Hepatic stellate cell (primary cell): ENCODE measurements around the gene BORCS5.

ENCODE experiments used
- DNase-seq: peaks from one replicate; pipeline ENCODE4 v3.0.0; 2011; ENCODE audit warnings: low spot score

The BORCS5 gene

DNA sequence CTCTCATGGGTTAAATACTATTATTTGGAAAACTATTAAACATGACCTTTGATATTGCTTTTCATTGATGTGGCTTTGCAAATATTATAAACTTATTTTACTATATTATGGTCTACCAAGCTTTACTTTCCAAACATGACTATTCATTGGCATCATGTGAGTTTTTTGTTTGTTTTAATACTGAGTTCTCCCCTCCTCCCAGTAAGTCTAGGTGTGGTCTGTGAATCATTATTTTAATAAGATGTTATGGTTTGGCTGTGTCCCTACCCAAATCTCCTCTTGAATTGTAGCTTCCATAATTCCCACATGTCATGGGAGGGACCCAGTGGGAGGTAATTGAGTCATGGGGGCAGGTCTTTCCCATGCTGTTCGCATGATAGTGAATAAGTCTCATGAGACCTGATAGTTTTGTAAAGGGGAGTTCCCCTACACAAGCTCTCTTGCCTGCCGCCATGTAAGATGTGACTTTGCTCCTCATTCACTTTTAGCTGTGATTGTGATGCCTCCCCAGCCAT, 80.0 kb downstream of the BORCS5 start:
- DNase-seq = no peak

DNA sequence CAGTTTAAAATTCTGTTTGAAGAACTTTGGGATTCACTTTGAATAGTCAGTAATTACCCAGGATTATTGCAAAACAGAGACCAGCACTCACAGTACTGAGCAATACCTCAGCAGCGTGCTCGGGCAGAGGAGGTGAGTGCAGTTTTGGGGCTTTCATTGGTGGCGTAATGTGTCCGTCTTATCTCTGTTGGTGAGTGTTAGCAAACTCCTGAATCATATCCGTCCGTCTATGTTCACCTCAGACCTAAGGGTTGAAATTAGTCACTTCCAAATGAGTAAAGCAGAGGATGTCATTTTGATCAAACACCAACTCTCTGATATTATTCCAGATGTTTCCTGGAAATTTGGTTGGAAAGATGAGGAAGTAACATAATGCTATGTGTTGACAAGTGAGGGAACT, 82.8 kb downstream of the BORCS5 start:
- DNase-seq = no peak

DNA sequence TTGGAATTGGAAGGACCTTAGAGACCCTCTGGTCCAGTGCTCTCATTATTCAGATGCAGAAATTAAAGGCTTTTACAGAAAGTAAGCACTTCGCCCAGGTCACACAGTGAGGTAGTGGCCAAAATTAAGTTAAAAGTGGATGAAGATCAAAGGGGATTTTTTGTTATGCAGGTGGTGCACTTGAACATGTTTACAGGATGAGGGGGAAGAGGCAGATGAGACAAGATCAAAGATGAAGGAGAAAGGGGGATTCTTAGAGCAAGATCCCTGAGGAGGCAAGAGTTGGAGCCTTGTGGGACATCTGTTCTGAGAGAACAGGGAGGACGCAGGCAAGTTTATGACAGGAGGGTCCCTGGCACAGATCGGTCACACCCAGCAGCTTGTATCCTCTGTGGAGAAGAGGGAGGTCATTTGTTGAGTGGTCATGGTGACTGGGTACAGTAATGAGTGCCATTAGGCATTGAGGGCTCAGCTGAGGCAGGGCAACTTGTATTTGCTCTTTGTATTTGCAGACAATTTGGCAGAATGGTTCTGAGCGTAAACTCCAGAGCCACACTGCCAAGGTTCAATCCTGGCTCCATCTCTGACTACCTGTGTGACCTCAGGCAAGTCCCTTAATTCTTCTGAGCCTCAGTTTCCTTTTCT, 84.0 kb downstream of the BORCS5 start:
- no peak for DNase-seq

DNA sequence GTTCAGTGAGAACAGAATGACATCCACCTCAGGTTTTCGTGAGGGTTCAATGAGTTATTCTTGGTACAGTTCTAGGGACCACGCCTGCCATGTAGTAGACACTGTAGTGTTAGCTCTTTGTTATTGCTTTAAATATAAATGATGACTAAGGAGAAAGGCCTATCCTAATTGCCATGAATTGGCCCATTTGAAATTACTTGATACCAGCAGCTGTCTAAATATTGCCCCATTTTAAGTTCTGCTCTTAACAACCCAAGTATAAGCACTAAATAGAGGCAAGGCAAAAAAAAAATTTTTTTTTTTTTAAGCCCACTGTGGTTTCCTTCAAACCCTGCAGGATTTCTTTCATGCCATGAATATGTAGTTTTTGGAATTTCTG, 84.5 kb downstream of the BORCS5 start:
- DNase-seq = no peak

DNA sequence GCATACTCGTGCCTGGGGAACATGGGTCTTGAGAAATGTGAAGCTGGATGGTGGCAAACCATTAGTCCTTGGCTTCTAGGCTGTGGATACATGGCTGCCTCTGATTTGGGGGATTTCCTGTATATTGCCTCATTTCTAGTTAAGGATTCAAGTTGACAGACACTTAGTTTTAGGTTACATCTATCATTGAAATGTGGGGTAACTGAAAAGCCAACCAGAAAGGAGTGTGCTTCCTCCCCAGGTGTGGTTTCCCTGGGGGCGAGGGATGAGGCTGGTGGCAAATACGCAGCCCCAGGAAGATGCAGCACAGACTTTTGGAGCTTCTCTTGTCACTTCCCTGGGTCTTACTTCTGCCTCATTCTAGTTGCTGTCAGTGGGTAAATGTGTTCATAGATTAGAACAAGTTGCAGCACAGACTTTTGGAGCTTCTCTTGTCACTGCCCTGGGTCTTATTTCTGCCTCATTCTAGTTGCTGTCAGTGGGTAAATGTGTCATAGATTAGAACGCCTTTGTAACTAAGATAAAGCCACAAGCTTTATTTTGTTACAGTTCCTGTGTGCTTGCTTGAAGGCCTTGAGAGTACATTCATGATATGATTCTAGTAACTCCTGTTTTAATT, 85.1 kb downstream of the BORCS5 start:
- no peak for DNase-seq

DNA sequence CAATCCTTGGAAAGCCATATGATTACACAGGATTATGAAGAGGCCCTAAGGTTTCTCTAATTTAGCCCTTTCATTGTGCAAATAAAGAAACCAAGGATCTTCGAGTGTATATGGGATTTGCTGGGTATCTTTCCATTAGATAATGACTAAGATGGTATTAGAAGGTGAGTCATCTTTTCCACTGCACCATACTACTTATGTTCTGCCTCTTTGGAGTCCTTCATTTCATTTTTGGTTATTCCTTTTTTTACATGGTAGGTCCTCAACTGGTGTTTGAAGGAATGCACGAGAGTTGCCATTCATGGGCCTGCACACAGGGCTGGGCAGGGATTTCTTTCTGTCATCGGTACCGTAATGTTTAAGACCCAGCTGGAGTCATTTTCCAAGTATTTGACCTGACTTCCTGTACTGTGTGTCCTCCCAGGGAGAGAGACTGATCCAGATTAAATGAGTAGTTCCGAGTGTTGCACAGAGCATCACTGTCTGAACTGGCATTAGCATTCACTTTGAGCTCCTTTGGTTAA, 85.7 kb downstream of the BORCS5 start:
- DNase-seq = peak; percentile 48

DNA sequence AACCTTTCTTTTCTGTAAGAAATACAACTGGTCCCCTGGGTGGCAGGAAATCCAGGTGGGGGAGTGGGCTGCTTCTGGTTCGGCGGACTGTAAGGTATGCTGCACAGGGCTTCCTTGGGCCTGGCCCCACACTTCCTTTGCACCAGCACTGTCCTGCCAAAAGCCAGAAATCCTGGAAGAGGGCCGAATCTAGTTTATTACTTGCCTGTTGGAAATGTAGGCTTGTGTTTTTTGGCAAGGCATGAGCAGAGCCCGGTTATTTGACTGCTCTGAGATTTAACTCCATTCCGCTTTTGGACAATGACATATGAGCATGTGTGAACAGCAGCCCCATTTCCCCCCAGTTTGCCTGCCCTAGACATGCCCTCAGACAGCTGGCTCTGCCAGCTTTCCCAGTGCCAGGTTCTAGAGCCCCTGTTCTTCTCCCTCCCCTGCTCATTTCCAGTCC, 86.6 kb downstream of the BORCS5 start:
- DNase-seq = no peak

DNA sequence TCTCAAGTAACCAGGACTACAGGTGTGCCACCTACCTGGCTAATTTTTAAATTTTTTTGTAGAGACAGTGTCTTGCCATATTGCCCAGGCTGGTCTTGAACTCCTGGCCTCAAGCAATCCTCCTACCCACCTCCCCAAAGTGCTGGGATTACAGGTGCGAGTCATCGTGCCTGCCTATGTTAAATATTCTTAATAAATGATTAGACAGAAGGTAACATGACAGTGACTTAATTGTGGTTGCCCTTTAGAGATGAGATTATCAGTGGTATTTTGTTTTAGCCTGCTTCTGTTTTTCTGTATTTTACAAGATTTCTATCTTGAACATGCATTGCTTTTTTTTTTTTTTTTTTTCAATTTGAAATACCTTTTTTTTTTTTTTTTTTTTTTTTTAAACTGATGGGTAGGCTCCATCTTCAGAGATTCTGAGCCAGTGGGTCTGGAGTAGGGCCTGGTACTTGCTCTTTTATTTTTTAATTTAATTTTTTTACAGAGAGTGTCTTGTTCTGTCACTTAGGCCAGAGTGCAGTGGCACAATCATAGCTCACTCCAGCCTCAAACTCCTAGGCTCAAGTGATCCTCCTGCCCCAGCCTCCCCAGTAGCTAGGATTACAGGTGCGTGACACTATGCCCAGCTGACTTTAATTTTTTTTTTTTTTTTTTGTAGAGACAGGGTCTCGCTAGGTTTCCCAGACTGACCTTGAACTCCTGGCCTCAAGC, 88.4 kb downstream of the BORCS5 start:
- DNase-seq = no peak

DNA sequence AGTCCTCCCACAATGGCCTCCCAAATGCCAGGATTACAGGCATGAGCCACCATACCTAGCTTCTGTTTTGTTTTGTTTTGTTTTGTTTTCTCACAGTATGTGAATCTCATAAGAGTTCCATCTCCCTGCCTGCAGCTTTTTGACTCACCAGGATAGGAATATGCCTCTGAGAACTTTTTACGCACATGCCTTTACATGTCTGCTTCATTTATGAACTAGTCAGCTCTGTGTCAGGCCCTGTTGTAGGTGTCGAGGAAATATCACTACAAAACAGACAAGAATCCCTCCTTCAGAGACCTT, 89.0 kb downstream of the BORCS5 start:
- DNase-seq = no peak

DNA sequence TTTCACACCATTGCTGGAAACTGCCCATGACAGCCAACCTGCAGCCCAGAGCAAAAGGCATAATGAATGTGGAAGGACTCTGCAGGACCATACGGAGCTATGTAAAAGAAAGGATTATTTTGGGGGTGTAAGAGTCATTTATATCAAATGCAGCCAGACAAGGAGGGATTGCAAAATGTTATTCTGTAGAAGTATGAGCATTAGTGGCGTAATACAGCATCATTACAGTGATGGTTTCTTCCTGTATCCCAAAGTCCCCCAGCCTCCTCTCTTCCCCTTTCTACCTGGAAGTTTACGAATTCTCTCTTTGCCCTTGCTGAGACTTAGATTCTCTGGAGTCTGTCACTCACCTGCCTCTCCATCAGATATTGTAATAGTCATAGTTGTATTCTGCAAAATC, 89.9 kb downstream of the BORCS5 start:
- no peak for DNase-seq

DNA sequence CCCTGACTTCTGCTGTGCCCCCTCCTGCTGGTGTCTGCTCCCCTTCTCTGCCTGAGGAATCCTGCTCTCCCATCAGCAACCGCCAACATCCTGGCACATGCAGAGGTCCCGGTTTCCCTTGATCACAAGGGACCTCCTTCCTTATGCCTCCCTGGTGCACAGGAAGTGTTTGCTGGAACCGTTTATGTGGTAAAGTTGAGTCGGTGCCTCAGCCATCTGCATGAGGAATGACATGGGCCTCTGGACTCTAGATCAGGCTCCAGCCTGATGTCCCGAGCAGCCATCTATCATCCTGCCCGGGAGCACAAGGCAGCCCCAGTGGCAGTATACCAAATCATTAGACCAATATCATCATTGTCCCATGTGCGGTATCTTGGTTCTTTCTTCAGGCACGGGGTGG, 90.4 kb downstream of the BORCS5 start:
- DNase-seq = no peak

DNA sequence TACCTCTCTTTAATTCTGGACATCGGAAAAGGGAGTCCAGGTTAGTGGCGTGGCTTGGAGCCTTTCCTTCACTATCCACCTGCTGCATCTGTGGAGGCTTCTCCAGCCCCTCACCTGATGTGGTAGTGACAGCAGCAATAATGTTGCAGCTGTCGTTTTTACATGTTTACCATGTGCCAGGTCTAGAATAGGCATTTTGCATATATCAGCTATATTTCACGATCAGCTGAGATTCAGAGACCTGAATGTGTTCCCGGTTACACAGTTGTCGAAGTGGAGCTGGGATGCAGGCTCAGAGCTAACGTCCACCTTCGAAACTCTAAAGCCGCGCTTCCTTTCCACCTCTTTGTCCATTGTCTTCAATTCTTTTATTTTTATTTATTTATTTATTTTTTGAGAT, 91.0 kb downstream of the BORCS5 start:
- DNase-seq = no peak

DNA sequence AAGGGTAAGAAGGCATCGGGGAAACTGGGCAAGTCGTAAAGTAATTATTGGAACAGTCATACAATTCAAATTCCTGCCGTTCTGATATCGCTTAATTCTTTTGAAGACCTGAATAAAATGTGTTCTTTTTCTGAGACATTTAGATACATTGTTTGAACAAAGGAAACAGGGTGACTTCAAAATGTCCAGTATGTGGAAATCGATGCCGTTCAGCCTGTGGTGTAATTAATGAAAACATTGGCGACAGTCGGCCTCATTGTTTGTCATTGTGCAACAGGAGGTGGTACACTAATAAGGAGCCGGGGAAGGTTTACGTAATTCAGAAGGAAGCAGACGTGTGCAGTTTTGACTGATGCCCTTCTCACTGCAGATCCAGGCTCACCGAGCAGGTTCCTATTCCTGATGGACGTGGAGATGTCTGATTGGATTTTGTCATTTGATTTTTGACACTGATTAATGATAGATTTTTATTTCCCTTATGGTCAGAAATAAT, 92.7 kb downstream of the BORCS5 start:
- DNase-seq = no peak

DNA sequence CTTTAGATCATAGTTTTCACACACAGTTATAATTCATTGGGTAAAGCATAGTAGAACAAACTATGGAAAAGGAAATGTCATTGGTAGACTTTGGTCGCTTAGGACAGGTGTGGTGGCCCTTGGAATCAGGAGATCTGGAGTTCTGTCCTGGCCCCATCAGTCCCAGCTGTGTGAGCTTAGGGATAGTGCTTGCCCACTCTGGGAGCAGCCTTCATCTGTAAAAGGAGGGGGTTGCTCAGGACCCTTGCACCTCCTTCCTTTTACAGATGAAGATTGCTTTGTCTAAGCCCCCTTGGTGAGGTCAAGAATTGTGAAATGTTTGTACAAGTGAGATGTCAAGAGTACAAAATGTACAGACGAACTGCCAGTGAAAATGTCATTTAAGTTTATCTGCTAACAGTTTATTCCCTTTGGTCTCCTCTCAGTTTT, 93.2 kb downstream of the BORCS5 start:
- no peak for DNase-seq

DNA sequence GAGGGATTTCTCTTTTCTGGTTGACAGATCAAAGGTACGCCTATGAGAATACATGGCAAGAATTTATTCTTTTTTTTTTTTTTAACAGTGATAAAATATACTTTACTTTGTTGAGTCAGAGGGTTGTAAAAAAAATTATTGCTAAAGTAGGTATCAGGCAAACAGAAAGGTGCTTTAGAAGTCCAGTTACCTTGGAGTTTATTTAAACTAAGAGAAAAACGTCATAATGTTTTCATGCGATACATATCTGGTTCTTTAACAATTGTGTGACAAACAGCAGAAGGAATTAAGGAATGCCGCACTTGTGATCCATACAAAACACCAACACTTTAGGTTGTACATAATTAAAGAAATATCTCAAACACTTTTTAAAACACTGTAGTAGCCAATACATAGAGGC, 94.2 kb downstream of the BORCS5 start:
- DNase-seq = no peak

DNA sequence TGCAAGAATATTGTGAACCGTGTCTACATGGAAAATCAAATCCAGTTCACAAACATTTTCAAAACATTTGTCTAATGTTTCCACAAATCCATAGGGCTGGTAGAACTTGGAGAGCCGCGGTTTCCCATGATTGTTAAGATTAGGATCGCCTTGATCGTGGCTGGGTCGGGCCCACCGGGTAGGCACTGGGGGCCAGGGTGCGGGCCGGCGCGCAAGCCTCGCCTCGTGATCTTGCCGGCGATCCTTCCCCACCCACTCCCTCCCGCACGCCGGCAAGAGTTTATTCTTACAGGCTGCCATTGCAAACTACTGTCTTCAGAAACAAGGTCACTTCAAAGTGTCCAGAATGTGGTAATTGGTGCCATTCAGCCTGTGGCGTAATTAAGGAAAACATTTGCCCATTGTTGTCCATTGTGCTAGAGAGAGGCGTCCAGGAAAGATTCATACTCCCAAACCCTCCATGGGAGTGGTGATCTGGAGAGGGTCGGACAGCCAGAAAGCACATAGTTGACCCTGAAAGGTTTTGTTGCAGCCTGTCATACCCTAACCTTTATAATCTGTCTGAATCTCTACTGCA, 95.5 kb downstream of the BORCS5 start:
- DNase-seq = no peak

DNA sequence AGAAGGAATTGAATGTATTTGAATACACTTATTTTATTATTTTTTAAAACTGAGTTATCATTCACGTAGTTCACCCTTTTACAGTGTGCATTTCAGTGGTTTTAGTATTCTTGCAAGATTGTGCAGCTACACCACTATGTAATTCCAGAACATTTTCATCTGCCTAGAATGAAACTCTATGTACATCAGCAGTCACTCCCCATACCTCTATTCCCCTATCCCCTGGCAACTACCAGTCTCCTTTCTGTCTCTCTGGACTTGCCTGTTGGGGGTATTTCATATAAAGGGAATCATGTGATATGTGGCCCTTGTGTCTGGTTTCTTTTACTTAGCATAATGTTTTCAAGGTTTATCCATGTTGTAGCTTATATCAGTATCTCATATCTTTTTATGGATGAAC, 96.8 kb downstream of the BORCS5 start:
- DNase-seq = no peak

DNA sequence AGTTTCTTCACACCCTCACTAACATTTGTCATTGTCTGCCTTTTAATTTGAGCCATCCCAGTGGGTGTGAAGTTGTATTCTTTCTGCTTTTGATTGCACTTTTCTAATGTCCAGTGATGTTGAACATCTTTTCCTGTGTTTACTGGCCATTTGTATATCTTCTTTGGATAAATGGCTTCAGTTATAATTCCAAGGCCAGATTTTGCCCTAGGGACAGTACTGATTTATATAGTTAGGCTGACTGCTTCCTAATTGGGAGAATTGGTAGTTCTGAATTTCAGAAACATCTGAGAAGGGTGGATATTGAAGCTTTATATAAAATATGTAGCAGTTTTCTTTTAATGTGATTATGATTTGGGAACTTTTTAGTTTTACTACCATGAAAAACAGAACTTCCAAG, 97.4 kb downstream of the BORCS5 start:
- DNase-seq = no peak

DNA sequence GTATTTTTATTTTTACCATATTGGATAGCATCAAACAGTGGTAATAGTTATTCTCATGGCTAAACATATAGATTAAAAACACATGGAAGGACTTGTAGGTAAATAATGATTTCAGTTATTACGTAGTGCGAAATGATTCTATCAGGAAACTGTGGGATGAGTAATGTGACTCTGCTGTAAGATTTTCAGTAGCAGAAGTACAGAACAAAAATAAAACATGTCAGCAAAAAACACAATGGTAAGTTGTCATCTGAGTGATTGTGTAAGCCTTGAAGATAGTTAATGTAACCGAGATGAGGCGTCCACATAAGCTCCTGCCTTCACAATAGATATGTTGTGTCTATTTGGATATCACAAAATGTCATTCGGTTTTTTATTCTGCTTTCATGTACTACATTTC, 99.8 kb downstream of the BORCS5 start:
- no peak for DNase-seq

DNA sequence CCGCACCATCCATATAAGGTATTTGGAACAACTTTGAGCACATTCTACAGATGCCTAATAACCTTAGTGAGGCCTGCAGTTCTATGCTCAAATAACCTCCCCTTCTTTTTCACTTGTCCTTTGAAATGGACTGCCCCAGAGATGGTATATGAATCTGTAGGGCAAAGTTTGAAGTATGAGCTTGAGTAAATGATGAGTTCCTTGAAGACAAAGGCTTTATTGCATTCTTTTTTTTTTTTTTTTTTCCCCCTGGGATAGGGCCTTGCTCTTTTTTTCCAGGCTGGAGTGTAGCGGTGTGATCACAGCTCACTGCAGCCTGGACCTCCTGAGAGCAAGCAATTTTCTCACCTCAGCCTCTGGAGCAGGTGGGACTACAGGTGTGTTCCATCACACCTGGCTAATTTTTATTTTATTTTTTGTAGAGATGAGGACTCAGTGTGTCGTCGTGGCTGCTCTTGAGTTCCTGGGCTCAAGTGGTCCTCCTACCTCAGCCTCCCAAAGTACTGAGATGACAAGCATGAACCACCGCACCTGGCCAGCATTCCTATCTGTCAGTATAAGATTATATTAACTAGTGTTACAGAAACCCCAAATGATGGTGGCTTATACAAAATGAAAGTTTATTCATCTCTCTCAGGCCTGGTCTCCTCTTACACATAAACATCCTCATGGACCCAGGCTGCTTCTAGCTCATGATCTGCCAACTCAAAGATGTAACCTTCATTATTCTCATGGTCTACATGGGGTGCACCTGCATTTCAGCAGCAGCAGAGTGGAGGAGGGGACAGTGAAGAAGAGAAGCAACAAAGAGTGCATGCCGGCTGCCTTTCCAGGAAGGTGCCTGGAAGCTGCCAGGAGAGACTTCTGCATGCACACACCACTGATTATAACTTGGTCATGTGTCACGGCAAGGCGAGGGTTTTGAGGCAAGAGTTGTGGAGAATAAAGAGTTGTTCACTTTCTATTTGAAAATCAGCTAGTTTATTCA, 104.4 kb downstream of the BORCS5 start:
- DNase-seq = no peak

DNA sequence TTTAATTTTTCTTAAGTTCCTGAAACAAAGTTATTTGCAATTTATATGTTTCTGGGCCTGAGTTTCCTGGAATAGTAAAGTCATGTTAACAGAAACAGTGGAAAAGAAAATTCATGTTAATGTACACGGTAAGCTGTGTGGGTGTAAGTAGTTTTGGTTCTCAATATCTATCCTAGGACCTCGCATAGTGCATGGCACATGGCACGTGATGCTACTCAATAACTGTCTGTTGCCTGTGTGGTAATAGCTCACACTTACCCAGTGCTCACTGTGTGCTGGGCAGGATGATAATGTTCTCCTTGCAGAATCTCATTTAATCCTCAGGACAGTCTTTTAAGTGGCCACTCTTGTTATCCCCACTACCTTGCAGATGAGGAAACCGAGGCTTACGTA, 105.0 kb downstream of the BORCS5 start:
- DNase-seq = no peak

DNA sequence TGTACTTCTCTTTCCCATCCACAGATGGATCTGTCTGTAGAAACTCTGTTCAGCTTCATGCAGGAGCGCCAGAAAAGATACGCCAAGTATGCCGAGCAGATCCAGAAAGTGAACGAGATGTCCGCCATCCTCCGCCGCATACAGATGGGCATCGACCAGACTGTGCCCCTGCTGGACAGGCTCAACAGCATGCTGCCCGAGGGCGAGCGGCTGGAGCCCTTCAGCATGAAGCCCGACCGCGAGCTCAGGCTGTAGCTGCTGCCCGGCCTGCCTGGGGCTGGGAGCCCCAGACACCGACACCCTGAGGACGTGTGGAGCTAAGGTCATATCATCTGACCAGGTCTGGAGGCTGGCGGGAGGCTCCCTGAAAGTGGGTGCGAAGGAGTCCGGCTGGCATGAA, 108.6 kb downstream of the BORCS5 start:
- no peak for DNase-seq
